ENCODE measurements around the gene PGRMC2.

- TF ChIP-seq CTCF (IDR thresholded peaks at IDR 0.05; ENCODE audit: low read depth, low read length, poor library complexity, severe bottlenecking) (no peak), EZH2phosphoT487 (IDR thresholded peaks at IDR 0.05; ENCODE audit: borderline replicate concordance, low read length) (no peak)
Observed at GRCh38 chr4:128291096-128291495, 3.5 kb upstream of the PGRMC2 start.
